B cell (primary cell): ENCODE measurements around the gene AGBL4. TPM values are rescaled to one million over a fixed set of nuclear protein-coding genes. Genes with fewer than 3 reads are reported as not detected.
A peak's percentile ranks its signal among the peaks of the same experiment; 100 is the strongest.

Experiments
- ATAC-seq: fragments of 200-7000 bp; cut with Tn5 transposase; one replicate; pipeline ENCODE4 v1.10.0; 2021; ENCODE audit warnings: low read depth, mild to moderate bottlenecking, moderate number of reproducible peaks, moderate library complexity
- CTCF ChIA-PET: fragments of 350-600 bp; sonication (Branson Sonifier 250); formaldehyde crosslinking; loops from one replicate; lab custom pipeline; 2021; ENCODE audit warnings: antibody characterized with exemption, inconsistent platforms; lab: Charles Lee
- POLR2A ChIA-PET: fragments of 350-600 bp; sonication (Branson Sonifier 250); formaldehyde crosslinking; loops from one replicate; lab custom pipeline; 2021; ENCODE audit warnings: antibody characterized with exemption; lab: Charles Lee
- DNase-seq: peaks from one replicate; pipeline ENCODE4 v3.0.0; 2013
- H2AFZ ChIP-seq: 2 replicates; pipeline ENCODE4 v1.6.1; 2012; ENCODE audit warnings: mild to moderate bottlenecking, low read depth, low read length; ENCODE audit not compliant: insufficient read depth, poor library complexity, severe bottlenecking
- H3K27ac ChIP-seq, 2 donors: 1 replicate in 1 of 2; 2 replicates in 1 of 2; pipeline ENCODE4 v1.5.1; 2012 to 2013; ENCODE audit warnings: low read length in 2 of 2, mild to moderate bottlenecking in 2 of 2, moderate library complexity in 1 of 2
- H3K27me3 ChIP-seq, 4 experiments: fragments of 200-600 bp in 1 of 4; sonication (generic) in 1 of 4; replicated peaks in 1 of 4; 1 replicate in 2 of 4; 2 replicates in 2 of 4; pipeline versions ENCODE4 v1.6.1 to v1.7.0; 2013 to 2016; ENCODE audit warnings: low read length in 3 of 4, mild to moderate bottlenecking in 2 of 4, mixed read lengths in 1 of 4, moderate library complexity in 1 of 4; ENCODE audit not compliant: insufficient read depth in 4 of 4, control insufficient read depth in 3 of 4; ENCODE audit errors: control extremely low read depth in 1 of 4
- H3K36me3 ChIP-seq, 2 experiments: replicated peaks in 1 of 2; 1 replicate in 1 of 2; 2 replicates in 1 of 2; pipeline versions ENCODE4 v1.6.1 to v1.7.1; 2013; ENCODE audit warnings: low read length in 1 of 2; ENCODE audit not compliant: insufficient read depth in 2 of 2, control insufficient read depth in 1 of 2; ENCODE audit errors: control extremely low read depth in 1 of 2, extremely low read depth in 1 of 2
- H3K4me1 ChIP-seq, 2 donors: fragments of 200-600 bp in 1 of 2; sonication (generic) in 1 of 2; 1 replicate in 1 of 2; 2 replicates in 1 of 2; pipeline versions ENCODE4 v1.5.1 to v1.6.1; 2013 to 2017; ENCODE audit warnings: low read length in 2 of 2; ENCODE audit not compliant: control insufficient read depth in 2 of 2, insufficient read depth in 2 of 2
- H3K4me2 ChIP-seq: replicated peaks from 2 replicates; pipeline ENCODE3; 2012; ENCODE audit warnings: mild to moderate bottlenecking, low read depth, low read length; ENCODE audit not compliant: poor library complexity, severe bottlenecking
- H3K4me3 ChIP-seq, 5 experiments: fragments of 200-600 bp in 1 of 5; sonication (generic) in 1 of 5; 1 replicate in 3 of 5; 2 replicates in 2 of 5; pipeline versions ENCODE4 v1.5.1 to v1.7.0; 2011 to 2016; ENCODE audit warnings: low read length in 4 of 5, mild to moderate bottlenecking in 4 of 5, low read depth in 2 of 5, control low read depth in 1 of 5, moderate library complexity in 1 of 5; ENCODE audit not compliant: insufficient read depth in 1 of 5; ENCODE audit errors: control extremely low read depth in 1 of 5, extremely low read depth in 1 of 5
- H3K79me2 ChIP-seq: fragments of 200-600 bp; sonication (generic); one replicate; pipeline ENCODE4 v1.6.0; 2016; ENCODE audit warnings: low read length; ENCODE audit not compliant: control insufficient read depth, insufficient read depth
- H3K9ac ChIP-seq: fragments of 200-600 bp; sonication (generic); 2 replicates; pipeline ENCODE4 v1.6.1; 2017; ENCODE audit warnings: mild to moderate bottlenecking, low read length, moderate library complexity
- H3K9me3 ChIP-seq, 3 donors: one replicate each; pipeline versions ENCODE4 v1.6.1 to v1.7.1; 2013; ENCODE audit warnings: low read length in 2 of 3; ENCODE audit not compliant: control insufficient read depth in 2 of 3, insufficient read depth in 1 of 3; ENCODE audit errors: control extremely low read depth in 1 of 3
- H4K20me1 ChIP-seq: 2 replicates; pipeline ENCODE4 v1.6.0; 2012; ENCODE audit warnings: mild to moderate bottlenecking, low read length; ENCODE audit not compliant: insufficient read depth, control insufficient read depth, poor library complexity, severe bottlenecking
- H3K27ac Mint-ChIP-seq: one replicate; pipeline ENCODE4 v1.8.0; 2021; ENCODE audit warnings: mixed read lengths
- H3K27me3 Mint-ChIP-seq: one replicate; pipeline ENCODE4 v1.8.0; 2021; ENCODE audit warnings: mixed read lengths
- H3K4me1 Mint-ChIP-seq: one replicate; pipeline ENCODE4 v1.8.0; 2021; ENCODE audit warnings: mixed read lengths
- H3K4me3 Mint-ChIP-seq: one replicate; pipeline ENCODE4 v1.8.0; 2021; ENCODE audit warnings: mixed read lengths
- H3K9me3 Mint-ChIP-seq: one replicate; pipeline ENCODE4 v1.8.0; 2022; ENCODE audit warnings: mixed read lengths; ENCODE audit not compliant: insufficient read depth
- EZH2 ChIP-seq: IDR thresholded peaks from 2 replicates; pipeline ENCODE4 v1.6.1; 2012; ENCODE audit warnings: borderline replicate concordance, low read depth, mild to moderate bottlenecking, moderate library complexity, low read length; ENCODE audit not compliant: insufficient read depth, poor library complexity, severe bottlenecking
- WGBS: methylation state at CpG from one replicate; pipeline ENCODE4 v1.1.5; 2013; ENCODE audit warnings: missing lambda C conversion rate; ENCODE audit not compliant: insufficient coverage; 5-methylcytosine and 5-hydroxymethylcytosine counted together
- intact Hi-C: fragments of 100-400 bp; cut with micrococcal nuclease; formaldehyde crosslinking; loops from one replicate; pipeline ENCODE4 v1.10.0; 2022
- polyA minus RNA-seq: library from RNA; depleted of rRNA, polyadenylated mRNA; stranded (reverse); fragments of >200 nt; gene quantifications from 2 replicates; pipeline ENCODE4 v1.2.3, GENCODE V29; 2012
- polyA plus RNA-seq: library from polyadenylated mRNA; depleted of rRNA; stranded (reverse); fragments of >200 nt; gene quantifications from 2 replicates; pipeline ENCODE4 v1.2.3, GENCODE V29; 2012
- total RNA-seq, 2 donors: library from RNA; stranded (reverse); fragments of 120-200 nt in 1 of 2; gene quantifications; 1 replicate in 1 of 2; 2 replicates in 1 of 2; pipeline versions ENCODE4 v1.2.3 to v1.2.4, GENCODE V29; 2013 to 2022
- TF ChIP-seq, protein P1 (sequence below): fragments of 200-600 bp; IDR thresholded peaks from one replicate; pipeline ENCODE4 v1.8.0; 2022; ENCODE audit warnings: antibody characterized with exemption, mild to moderate bottlenecking

The AGBL4 gene
- total RNA-seq (0.12 TPM in 1 of 2 replicates, not detected in the other), polyA plus RNA-seq (0.06 and 0.07 TPM in 2 replicates), polyA minus RNA-seq (0.17 and 0.29 TPM in 2 replicates)
- total RNA-seq (2013) = 0.23 TPM

DNA sequence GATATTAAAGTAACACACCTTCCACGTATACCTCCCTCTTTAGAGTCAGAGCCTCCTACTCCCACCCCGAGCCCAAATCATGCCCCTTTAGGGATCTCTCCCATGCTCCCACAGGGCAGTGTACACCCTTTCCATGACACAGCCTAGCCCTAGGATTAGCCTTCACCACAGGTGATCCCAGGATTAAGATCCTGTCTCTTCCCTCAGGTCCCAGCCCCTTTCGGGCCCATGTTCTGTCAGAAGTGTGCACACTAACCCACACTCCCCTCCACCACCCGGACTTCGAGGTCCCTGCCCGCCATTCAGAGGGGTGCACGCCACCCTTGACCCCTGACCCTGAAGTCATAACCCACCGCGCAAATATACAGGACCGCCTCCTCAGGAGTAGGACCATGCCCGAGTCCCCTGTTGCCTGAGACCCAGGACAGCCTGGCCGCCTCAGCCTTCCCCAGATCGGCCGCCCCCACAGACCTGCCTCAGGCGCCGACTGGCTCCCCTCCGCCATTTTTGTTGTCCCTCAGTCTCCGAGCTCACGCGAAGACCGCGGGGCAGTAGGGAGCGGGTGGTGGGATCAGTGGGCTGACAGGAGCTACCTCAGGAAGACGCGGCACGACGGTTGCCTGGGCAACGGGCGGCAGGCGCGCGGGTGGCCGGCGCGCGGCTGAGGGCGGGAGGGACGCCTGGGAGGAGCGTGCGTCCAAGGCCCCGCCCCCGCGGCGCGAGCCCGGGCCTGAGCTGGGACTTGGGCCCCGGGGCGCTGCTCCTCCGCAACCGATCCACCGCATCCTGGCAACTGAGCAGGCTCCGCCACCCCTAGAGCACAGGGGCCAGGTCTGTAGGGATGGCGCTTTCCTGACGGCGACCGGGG lies at the start of gene AGBL4:
TSS of gene AGBL4 (minus strand) at position 663 of the 868 bp plus-strand sequence.
- Histone ChIP-seq H3K79me2 (no peaks in the 10 kb centered on the region), H2AFZ (no peak within 1 kb of the TSS), H4K20me1 (no peaks in the 10 kb centered on the region), H3K36me3 (no peaks in the 10 kb centered on the region), H3K9me3 (peaks cover 0 to 10% (median 0%) of the 10 kb centered on the region in 3 donors), H3K4me1 (peaks cover 4 to 5% of the 10 kb centered on the region in 2 donors), H3K27me3 (peaks cover 0 to 14% (median 9%) of the 10 kb centered on the region in 4 experiments), H3K9ac (no peak within 1 kb of the TSS), H3K27ac (no peak within 1 kb of the TSS), H3K4me3 (peak within 1 kb of the TSS in 1 of 5 experiments; percentile 21), H3K4me2 (peak within 1 kb of the TSS; percentile 49)
- Mint-ChIP-seq H3K9me3 (no peaks in the 10 kb centered on the region), H3K4me3 (peak within 1 kb of the TSS; percentile 42), H3K4me1 (peaks cover 4% of the 10 kb centered on the region), H3K27ac (no peak within 1 kb of the TSS), H3K27me3 (peaks cover 11% of the 10 kb centered on the region)
- intact Hi-C loops = no loop called here
- no peak for DNase-seq
- ChIA-PET CTCF (no interaction called here), POLR2A (no interaction called here)
- TF ChIP-seq, protein P1, sequence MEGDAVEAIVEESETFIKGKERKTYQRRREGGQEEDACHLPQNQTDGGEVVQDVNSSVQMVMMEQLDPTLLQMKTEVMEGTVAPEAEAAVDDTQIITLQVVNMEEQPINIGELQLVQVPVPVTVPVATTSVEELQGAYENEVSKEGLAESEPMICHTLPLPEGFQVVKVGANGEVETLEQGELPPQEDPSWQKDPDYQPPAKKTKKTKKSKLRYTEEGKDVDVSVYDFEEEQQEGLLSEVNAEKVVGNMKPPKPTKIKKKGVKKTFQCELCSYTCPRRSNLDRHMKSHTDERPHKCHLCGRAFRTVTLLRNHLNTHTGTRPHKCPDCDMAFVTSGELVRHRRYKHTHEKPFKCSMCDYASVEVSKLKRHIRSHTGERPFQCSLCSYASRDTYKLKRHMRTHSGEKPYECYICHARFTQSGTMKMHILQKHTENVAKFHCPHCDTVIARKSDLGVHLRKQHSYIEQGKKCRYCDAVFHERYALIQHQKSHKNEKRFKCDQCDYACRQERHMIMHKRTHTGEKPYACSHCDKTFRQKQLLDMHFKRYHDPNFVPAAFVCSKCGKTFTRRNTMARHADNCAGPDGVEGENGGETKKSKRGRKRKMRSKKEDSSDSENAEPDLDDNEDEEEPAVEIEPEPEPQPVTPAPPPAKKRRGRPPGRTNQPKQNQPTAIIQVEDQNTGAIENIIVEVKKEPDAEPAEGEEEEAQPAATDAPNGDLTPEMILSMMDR = no peak
- TF ChIP-seq EZH2 = no peak
- ATAC-seq = no peak
- 21% methylated on average over 56 of the region's 56 CpGs for WGBS

DNA sequence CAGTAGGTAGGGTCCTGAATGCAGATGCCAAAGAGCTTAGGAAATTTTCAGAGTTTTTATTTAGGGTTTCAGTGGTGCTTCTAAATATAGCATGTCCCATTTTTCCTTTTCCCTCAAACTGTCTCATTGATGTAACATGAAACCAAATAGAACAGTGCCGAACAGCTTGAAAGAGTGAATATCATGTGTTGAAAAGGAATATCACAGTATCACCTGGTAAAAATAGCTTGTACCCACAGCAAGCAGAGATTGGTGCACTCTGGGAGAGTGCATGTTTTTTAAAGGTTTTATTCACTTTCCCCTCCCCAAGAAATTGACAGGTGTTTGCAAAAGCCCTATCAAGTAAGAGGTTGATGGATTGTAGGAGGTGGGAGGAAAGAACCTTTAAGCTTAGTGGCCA lies 43.1 kb upstream of the AGBL4 start:
- Histone ChIP-seq H3K27me3 (no peaks in the 10 kb centered on the region), H3K9ac (no peak overlapping the region), H3K9me3 (no peaks in the 10 kb centered on the region), H3K4me2 (no peak overlapping the region), H3K79me2 (no peaks in the 10 kb centered on the region), H2AFZ (no peak overlapping the region), H4K20me1 (no peaks in the 10 kb centered on the region), H3K36me3 (no peaks in the 10 kb centered on the region), H3K27ac (no peak overlapping the region), H3K4me3 (no peak overlapping the region), H3K4me1 (no peaks in the 10 kb centered on the region)
- ChIA-PET POLR2A (no interaction called here), CTCF (no interaction called here)
- no peaks in the 10 kb centered on the region for H3K4me1 Mint-ChIP-seq
- intact Hi-C loops = no loop called here
- H3K27ac Mint-ChIP-seq = no peak overlapping the region
- H3K27me3 Mint-ChIP-seq = no peaks in the 10 kb centered on the region
- no peaks in the 10 kb centered on the region for H3K9me3 Mint-ChIP-seq
- DNase-seq = no peak
- no peak overlapping the region for H3K4me3 Mint-ChIP-seq
- TF ChIP-seq, protein P1 = no peak
- TF ChIP-seq EZH2 = no peak
- no peak for ATAC-seq
- WGBS = no CpG with 5 or more reads among the region's 1 CpG
